H9 (cell line): Measurements from ENCODE around the gene ARF4. TPM values are rescaled to one million over a fixed set of nuclear protein-coding genes. Genes with fewer than 3 reads are reported as not detected.

Experiments used
- DNase-seq: peaks from one replicate; pipeline ENCODE4 v3.0.0-alpha.2; 2017
- H2AFZ ChIP-seq: one replicate; pipeline ENCODE4 v1.6.1; 2013; ENCODE audit warnings: mild to moderate bottlenecking, low read length, control low read depth, moderate library complexity
- H2AK5ac ChIP-seq: 2 replicates; pipeline ENCODE4 v1.6.1; 2013; ENCODE audit warnings: low read length, control low read depth, mixed read lengths; ENCODE audit not compliant: insufficient read length
- H2BK120ac ChIP-seq: one replicate; pipeline ENCODE4 v1.6.1; 2013; ENCODE audit warnings: low read depth, mild to moderate bottlenecking, low read length, control low read depth, inconsistent platforms; ENCODE audit not compliant: poor library complexity, severe bottlenecking
- H2BK12ac ChIP-seq: 2 replicates; pipeline ENCODE4 v1.6.1; 2013; ENCODE audit warnings: low read length, control low read depth, mixed read lengths, low read depth; ENCODE audit not compliant: insufficient read length
- H2BK15ac ChIP-seq: 2 replicates; pipeline ENCODE4 v1.6.1; 2013; ENCODE audit warnings: low read depth, low read length, control low read depth
- H2BK20ac ChIP-seq: one replicate; pipeline ENCODE4 v1.6.1; 2013; ENCODE audit warnings: low read depth, mild to moderate bottlenecking, low read length, control low read depth, inconsistent platforms; ENCODE audit not compliant: poor library complexity, severe bottlenecking
- H2BK5ac ChIP-seq: 2 replicates; pipeline ENCODE4 v1.6.1; 2013; ENCODE audit warnings: low read length, control low read depth, mixed read lengths; ENCODE audit not compliant: insufficient read length
- H3K14ac ChIP-seq: 2 replicates; pipeline ENCODE4 v1.6.1; 2013; ENCODE audit warnings: low read length, control low read depth; ENCODE audit not compliant: insufficient read depth
- H3K18ac ChIP-seq: 2 replicates; pipeline ENCODE4 v1.6.1; 2013; ENCODE audit warnings: low read depth, mild to moderate bottlenecking, mixed read lengths, low read length, control low read depth; ENCODE audit not compliant: insufficient read length
- H3K23ac ChIP-seq: 2 replicates; pipeline ENCODE4 v1.6.1; 2013; ENCODE audit warnings: low read length, control low read depth, mixed read lengths, low read depth; ENCODE audit not compliant: insufficient read length
- H3K23me2 ChIP-seq: 2 replicates; pipeline ENCODE4 v1.6.1; 2013; ENCODE audit warnings: low read depth, mild to moderate bottlenecking, mixed read lengths, low read length, control low read depth; ENCODE audit not compliant: insufficient read length, poor library complexity, severe bottlenecking
- H3K27ac ChIP-seq: 2 replicates; pipeline ENCODE4 v1.5.1; 2013; ENCODE audit warnings: low read length, control low read depth, mixed read lengths, low read depth; ENCODE audit not compliant: insufficient read length
- H3K27me3 ChIP-seq: 2 replicates; pipeline ENCODE4 v1.6.1; 2013; ENCODE audit warnings: low read length, control low read depth, inconsistent platforms; ENCODE audit not compliant: insufficient read depth
- H3K4ac ChIP-seq: 2 replicates; pipeline ENCODE4 v1.6.1; 2013; ENCODE audit warnings: low read depth, mild to moderate bottlenecking, control low read depth, inconsistent platforms, low read length, moderate library complexity
- H3K4me1 ChIP-seq: 2 replicates; pipeline ENCODE4 v1.6.1; 2013; ENCODE audit warnings: low read length, control low read depth, inconsistent platforms; ENCODE audit not compliant: insufficient read depth
- H3K4me2 ChIP-seq: 2 replicates; pipeline ENCODE4 v1.6.1; 2013; ENCODE audit warnings: low read length, control low read depth, mixed read lengths; ENCODE audit not compliant: insufficient read length, insufficient read depth
- H3K56ac ChIP-seq: 2 replicates; pipeline ENCODE4 v1.6.1; 2013; ENCODE audit warnings: low read depth, mild to moderate bottlenecking, mixed read lengths, low read length, control low read depth; ENCODE audit not compliant: insufficient read length
- H3K79me1 ChIP-seq: 2 replicates; pipeline ENCODE4 v1.6.1; 2013; ENCODE audit warnings: low read depth, mild to moderate bottlenecking, moderate library complexity, low read length, control low read depth, inconsistent platforms; ENCODE audit not compliant: insufficient read depth, poor library complexity, severe bottlenecking
- H3K79me2 ChIP-seq: 2 replicates; pipeline ENCODE4 v1.6.1; 2013; ENCODE audit warnings: low read length, control low read depth, inconsistent platforms; ENCODE audit not compliant: insufficient read depth
- H3K9ac ChIP-seq: 2 replicates; pipeline ENCODE4 v1.6.1; 2013; ENCODE audit warnings: low read length, control low read depth, mixed read lengths; ENCODE audit not compliant: insufficient read length; ENCODE audit errors: extremely low read depth
- H3K9me3 ChIP-seq: one replicate; pipeline ENCODE4 v1.6.1; 2013; ENCODE audit warnings: low read depth, low read length, inconsistent platforms; ENCODE audit not compliant: control insufficient read depth
- H3T11ph ChIP-seq: one replicate; pipeline ENCODE4 v1.6.1; 2013; ENCODE audit warnings: mild to moderate bottlenecking, low read length, control low read depth, inconsistent platforms
- H4K20me1 ChIP-seq: one replicate; pipeline ENCODE4 v1.6.1; 2013; ENCODE audit not compliant: control insufficient read depth, insufficient read length, insufficient read depth
- H4K5ac ChIP-seq: 2 replicates; pipeline ENCODE4 v1.6.1; 2013; ENCODE audit warnings: low read depth, mild to moderate bottlenecking, mixed read lengths, low read length, control low read depth; ENCODE audit not compliant: insufficient read length
- H4K8ac ChIP-seq: replicated peaks from 2 replicates; pipeline ENCODE4 v1.6.1; 2013; ENCODE audit warnings: low read length, control low read depth, mixed read lengths, low read depth; ENCODE audit not compliant: insufficient read length
- H4K91ac ChIP-seq: 2 replicates; pipeline ENCODE4 v1.6.1; 2013; ENCODE audit warnings: low read depth, mild to moderate bottlenecking, moderate library complexity, mixed read lengths, low read length, control low read depth; ENCODE audit not compliant: insufficient read length
- H3K27ac Mint-ChIP-seq, 3 experiments: 2 replicates in 2 of 3; 3 replicates in 1 of 3; pipeline ENCODE4 v1.8.0; 2020 to 2021; ENCODE audit warnings: mixed read lengths in 3 of 3, mild to moderate bottlenecking in 1 of 3, moderate library complexity in 1 of 3
- H3K27me3 Mint-ChIP-seq: 2 replicates; pipeline ENCODE4 v1.8.0; 2021; ENCODE audit warnings: low read depth, mild to moderate bottlenecking, moderate library complexity, mixed read lengths
- H3K36me3 Mint-ChIP-seq, 3 experiments: 2 replicates in 2 of 3; 3 replicates in 1 of 3; pipeline ENCODE4 v1.8.0; 2020 to 2021; ENCODE audit warnings: low read depth in 3 of 3, mixed read lengths in 3 of 3; ENCODE audit not compliant: insufficient read depth in 1 of 3
- H3K4me1 Mint-ChIP-seq, 2 experiments: 2 replicates each; pipeline ENCODE4 v1.8.0; 2020; ENCODE audit warnings: mixed read lengths in 2 of 2
- H3K4me3 Mint-ChIP-seq, 2 experiments: 2 replicates in 1 of 2; 3 replicates in 1 of 2; pipeline ENCODE4 v1.8.0; 2020 to 2021; ENCODE audit warnings: mild to moderate bottlenecking in 2 of 2, mixed read lengths in 2 of 2, moderate library complexity in 1 of 2
- H3K9me3 Mint-ChIP-seq, 2 experiments: 2 replicates in 1 of 2; 3 replicates in 1 of 2; pipeline ENCODE4 v1.8.0; 2020; ENCODE audit warnings: mild to moderate bottlenecking in 2 of 2, mixed read lengths in 2 of 2, moderate library complexity in 1 of 2
- CTCF ChIP-seq: fragments of 200-600 bp; sonication (generic); conservative IDR thresholded peaks from 3 replicates; pipeline ENCODE4 v1.8.0; 2021; ENCODE audit warnings: antibody characterized with exemption, mild to moderate bottlenecking
- WGBS: extraction: QIAGEN DNeasy Blood & Tissue Kit; methylation state at CpG from one replicate; pipeline ENCODE4 v1.1.7; 2013; ENCODE audit warnings: missing lambda C conversion rate, low lambda C conversion rate, mixed read lengths; ENCODE audit not compliant: insufficient read length; ENCODE audit errors: extremely low coverage; 5-methylcytosine and 5-hydroxymethylcytosine counted together
- total RNA-seq: library from RNA; stranded (reverse); gene quantifications from 2 replicates; pipeline ENCODE4 v1.2.1, GENCODE V29; 2021

The ARF4 gene
- total RNA-seq, 1 experiment from 2014 or later = 160 TPM

GRCh38 chr3:57559526-57559925 is 37.6 kb downstream of the ARF4 start:
- Histone ChIP-seq H2AFZ (no peak overlapping the region), H3K79me1 (no peaks in the 10 kb centered on the region), H3K23me2 (peaks cover 10% of the 10 kb centered on the region), H3K4ac (no peak overlapping the region), H2AK5ac (no peak overlapping the region), H4K91ac (no peak overlapping the region), H4K20me1 (no peaks in the 10 kb centered on the region), H2BK5ac (no peak overlapping the region), H3K79me2 (no peaks in the 10 kb centered on the region), H3K4me2 (no peak overlapping the region), H3K56ac (no peak overlapping the region), H3K18ac (no peak overlapping the region), H4K8ac (no peak overlapping the region), H2BK15ac (no peak overlapping the region), H3K27me3 (no peaks in the 10 kb centered on the region), H3T11ph (no peak overlapping the region), H2BK120ac (no peak overlapping the region), H2BK12ac (no peak overlapping the region), H3K27ac (no peak overlapping the region), H3K4me1 (no peaks in the 10 kb centered on the region), H3K23ac (no peak overlapping the region), H4K5ac (no peak overlapping the region), H2BK20ac (no peak overlapping the region), H3K14ac (no peak overlapping the region), H3K9ac (no peak overlapping the region), H3K9me3 (no peaks in the 10 kb centered on the region)
- Mint-ChIP-seq H3K27ac (0 out of 7 replicates have a peak overlapping the region, but pooled peaks of 1 of the 3 experiments have one; percentile 74), H3K4me3 (no peak overlapping the region), H3K9me3 (no peaks in the 10 kb centered on the region), H3K4me1 (peaks cover 14 to 20% of the 10 kb centered on the region in 2 experiments), H3K27me3 (peaks cover 9% of the 10 kb centered on the region; the same call in 1 of the 2 replicates), H3K36me3 (peaks cover 0 to 20% (median 16%) of the 10 kb centered on the region in 3 experiments; a peak in 6 of 7 replicates)
- no peak for DNase-seq
- no peak for TF ChIP-seq CTCF
- WGBS = no CpG with 5 or more reads among the region's 1 CpG
